Measurements from ENCODE around the gene NCKAP5.

Gene NCKAP5

GRCh38 chr2:133456156-133456555 lies 112.1 kb downstream of the NCKAP5 start:
- DNase-seq: no peak

DNA sequence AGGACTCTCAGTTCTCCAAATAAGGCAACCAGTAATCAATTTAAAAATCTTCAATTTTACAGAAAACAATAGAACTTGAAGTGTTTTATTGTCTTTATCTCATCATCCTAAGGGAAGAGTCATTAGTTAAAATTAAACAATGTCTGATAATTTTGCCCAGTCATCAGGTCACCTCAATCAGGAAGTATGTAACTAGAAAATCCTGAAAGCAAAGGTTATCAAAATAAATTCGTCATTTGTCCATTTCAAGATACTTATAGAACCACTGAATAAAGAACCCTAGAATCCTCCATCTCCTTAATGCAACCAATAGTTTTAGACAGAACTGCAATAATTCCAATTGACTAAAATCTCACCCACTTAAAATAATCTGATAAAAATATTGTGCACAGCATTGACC lies 115.2 kb downstream of the NCKAP5 start:
- DNase-seq: no peak

GRCh38 chr2:133452583-133452982 lies 115.7 kb downstream of the NCKAP5 start:
- no peak for DNase-seq

DNA sequence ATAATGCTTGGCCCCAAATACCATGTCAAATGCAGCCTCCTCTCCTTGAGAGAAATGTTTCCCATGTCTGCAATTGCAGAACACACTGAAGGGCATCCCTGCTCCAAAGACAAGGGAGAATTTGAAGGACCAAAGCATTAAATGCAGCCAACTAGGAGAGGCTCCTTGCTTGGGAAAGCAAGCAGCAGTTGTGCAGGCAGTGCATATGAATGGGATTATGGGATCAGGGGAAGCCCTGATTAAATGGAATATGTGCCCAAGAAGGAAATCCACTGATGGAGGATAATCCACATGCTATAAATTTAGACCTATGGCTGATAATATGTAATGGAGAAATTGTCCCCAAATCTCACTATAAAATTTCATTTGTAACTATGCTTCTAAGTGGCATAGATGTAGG lies 116.1 kb downstream of the NCKAP5 start:
- no peak for DNase-seq

- DNase-seq: no peak
Observed at GRCh38 chr2:133448195-133448594, 120.1 kb downstream of the NCKAP5 start.

- no peak for DNase-seq
Observed at GRCh38 chr2:133447303-133447702, 121.0 kb downstream of the NCKAP5 start.

- DNase-seq: no peak
Observed at GRCh38 chr2:133444465-133444864, 123.8 kb downstream of the NCKAP5 start.

DNA sequence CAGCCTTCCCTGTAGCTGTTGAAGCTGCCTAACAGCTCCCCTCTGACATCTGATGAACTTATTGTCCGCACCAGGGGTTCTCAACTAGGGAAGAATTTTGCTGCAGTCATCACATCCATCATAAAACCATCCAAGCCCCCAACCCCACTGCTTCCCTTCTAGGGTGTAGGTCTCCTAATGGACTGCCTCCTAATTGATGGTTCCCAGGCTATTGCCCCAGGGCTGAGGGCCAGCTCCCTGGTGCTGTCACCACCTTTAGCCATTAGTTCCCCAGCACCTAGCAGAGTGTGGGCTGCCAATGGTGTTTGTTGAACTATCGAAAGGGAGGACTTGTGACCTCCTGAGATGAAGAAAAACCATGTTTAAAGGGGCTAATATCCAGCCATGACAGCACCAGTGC lies 125.9 kb downstream of the NCKAP5 start:
- no peak for DNase-seq

GRCh38 chr2:133439565-133439920 lies 128.7 kb downstream of the NCKAP5 start:
- DNase-seq: no peak

GRCh38 chr2:133438848-133439564 lies 129.3 kb downstream of the NCKAP5 start:
- no peak for DNase-seq

- DNase-seq: no peak
Observed at GRCh38 chr2:133438026-133438425, 130.2 kb downstream of the NCKAP5 start.

DNA sequence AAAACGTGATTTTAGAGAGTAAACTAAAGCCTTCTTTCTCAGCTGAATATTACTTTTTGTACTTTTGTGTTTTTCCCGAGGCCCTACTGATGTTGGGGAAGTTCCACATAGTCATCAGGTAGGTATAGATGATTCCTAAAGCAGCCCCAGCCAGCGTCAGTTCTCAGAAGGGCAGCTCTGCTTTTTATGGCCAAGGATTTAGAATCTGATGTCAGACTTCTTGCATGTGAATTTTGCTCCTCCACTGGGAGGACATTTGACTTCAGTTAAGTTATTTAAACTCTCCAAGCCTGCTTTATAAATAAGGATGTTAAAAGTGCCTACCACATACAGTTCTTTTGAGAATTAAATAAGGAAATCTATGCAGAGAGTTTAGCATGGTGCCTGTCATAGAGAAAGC lies 130.8 kb downstream of the NCKAP5 start:
- no peak for DNase-seq

- no peak for DNase-seq
Observed at GRCh38 chr2:133434959-133435668, 133.1 kb downstream of the NCKAP5 start.

- no peak for DNase-seq
Observed at GRCh38 chr2:133433455-133434451, 134.5 kb downstream of the NCKAP5 start.

DNA sequence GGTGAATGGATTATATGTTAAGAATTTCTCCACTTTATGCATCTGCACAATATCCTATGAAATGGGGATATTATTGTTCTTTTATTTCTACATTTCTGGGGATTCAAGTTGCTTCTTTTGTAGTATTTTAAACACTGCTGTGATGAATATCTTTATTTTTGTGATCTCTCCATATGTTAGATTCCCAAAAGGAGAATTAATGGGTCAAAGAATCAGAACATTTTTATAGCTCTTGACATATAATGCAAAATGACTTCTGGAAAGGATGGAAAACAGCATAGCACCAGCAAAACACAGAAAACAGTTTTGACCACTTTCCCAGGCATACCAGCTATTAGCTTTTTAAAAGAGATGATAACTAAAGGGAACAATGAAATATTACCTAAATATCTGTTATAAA lies 135.5 kb downstream of the NCKAP5 start:
- DNase-seq: no peak

DNA sequence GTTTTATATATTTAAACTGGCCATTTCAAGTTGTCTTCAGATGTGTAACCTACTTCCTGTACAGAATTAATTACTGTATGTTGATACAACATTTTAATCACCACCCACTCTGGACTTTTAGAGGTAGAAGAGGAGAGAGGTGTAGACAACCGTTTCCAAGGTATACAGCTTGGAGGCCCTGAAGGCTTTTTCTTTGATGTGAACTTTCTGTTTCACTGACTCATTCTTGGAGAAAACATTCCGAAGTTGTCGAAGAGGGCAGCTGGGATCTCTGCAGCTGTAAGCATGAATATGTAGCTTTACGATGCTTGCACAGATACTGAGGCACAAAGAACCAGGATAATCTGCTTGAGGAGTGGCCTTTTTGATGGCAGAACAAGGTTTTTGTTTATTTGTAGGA lies 137.0 kb downstream of the NCKAP5 start:
- DNase-seq: no peak

- no peak for DNase-seq
Observed at GRCh38 chr2:133426791-133427190, 141.5 kb downstream of the NCKAP5 start.

DNA sequence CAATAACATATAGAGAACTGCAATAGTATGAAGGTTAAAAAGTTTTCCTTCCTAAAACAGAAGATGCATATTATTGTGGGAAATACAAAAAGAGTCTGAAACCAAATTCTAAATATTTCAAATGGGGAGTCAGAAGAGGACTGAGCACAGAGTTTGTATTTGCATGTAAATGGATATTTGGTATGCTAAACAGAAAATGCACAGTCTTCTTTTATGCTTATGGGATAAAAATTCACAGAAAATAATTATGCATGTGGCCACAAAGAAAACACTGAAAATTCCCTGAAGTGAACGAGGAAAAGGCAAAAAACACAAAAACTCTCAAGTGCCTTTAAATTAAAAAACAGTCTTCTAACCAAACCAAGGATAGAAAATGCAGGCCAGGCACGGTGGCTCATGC lies 142.7 kb downstream of the NCKAP5 start:
- no peak for DNase-seq

DNA sequence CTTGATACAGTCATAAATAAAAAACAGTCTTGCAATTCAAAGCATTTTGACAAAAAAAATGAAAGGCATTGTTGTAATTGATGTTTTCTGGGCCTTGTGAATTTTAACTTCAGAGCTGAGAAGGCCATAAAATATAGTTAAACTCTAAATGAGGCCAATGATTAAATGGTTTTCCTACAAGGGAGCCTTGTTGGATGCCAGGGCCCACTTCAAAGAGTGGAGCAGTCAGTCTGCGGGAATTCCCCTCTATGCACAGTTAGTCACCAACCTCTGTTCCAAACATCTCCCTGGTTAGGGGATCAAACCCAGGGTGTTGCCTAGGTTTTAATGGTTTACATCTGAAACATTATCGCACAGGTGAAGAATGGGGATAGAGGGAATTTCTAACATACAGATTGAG lies 143.4 kb downstream of the NCKAP5 start:
- no peak for DNase-seq

DNA sequence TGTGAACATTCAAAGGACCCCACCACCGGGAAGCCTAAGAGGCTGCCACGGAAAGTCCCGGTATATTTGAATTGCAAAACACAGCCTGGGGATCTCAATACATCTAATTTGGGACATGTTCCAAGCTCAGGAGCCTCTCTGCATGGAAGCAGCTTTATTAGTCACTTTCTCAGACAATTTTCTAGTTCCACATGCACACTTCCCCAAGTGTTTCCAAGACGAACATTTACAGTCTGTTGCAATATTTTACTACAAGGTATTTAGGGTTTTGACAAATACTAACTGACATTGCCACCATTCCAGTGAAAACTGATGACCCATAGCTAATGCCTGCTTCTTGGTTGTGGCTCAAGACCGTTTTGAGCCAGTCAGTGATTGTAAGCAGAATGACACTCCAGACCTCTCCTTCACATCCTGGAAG lies 145.3 kb downstream of the NCKAP5 start:
- no peak for DNase-seq

GRCh38 chr2:133421516-133422324 lies 146.5 kb downstream of the NCKAP5 start:
- no peak for DNase-seq

- DNase-seq: no peak
Observed at GRCh38 chr2:133420788-133421187, 147.5 kb downstream of the NCKAP5 start.

- DNase-seq: no peak
Observed at GRCh38 chr2:133418671-133419070, 149.6 kb downstream of the NCKAP5 start.
